NCI-H2081 treated with DMSO at 0.1 percent for 48 hours (cell line): ENCODE data around the gene TRIM13.
"Not testable (repeated sequence)": the region's sequence is repeated elsewhere in the genome, so short reads cannot be mapped to it uniquely, and the experiment has no call there.

Experiments used
- DNase-seq: peaks from one replicate; lab custom pipeline; 2025; lab: John Stamatoyannopoulos, UW

TRIM13 gene

DNA sequence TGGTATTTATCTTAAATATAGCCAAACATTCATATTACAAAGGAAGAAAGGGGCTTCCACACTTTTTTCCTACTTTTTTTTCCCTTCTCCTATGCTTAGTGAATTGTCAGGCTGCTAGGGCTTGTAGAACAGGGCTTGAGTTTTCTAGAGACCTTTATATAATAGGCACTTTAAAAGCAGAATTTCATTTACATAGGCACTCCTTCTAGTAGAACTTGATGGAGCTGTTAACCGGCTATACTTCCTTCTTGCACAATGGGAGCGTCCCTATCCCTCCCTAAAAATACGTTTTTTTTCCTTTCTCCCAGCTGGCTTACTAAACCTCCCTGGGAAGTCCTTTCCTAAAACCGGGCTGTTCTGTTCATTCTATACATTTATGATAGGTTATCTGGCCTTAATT is 1.1 kb downstream of the TRIM13 start:
- DNase-seq: no peak

DNA sequence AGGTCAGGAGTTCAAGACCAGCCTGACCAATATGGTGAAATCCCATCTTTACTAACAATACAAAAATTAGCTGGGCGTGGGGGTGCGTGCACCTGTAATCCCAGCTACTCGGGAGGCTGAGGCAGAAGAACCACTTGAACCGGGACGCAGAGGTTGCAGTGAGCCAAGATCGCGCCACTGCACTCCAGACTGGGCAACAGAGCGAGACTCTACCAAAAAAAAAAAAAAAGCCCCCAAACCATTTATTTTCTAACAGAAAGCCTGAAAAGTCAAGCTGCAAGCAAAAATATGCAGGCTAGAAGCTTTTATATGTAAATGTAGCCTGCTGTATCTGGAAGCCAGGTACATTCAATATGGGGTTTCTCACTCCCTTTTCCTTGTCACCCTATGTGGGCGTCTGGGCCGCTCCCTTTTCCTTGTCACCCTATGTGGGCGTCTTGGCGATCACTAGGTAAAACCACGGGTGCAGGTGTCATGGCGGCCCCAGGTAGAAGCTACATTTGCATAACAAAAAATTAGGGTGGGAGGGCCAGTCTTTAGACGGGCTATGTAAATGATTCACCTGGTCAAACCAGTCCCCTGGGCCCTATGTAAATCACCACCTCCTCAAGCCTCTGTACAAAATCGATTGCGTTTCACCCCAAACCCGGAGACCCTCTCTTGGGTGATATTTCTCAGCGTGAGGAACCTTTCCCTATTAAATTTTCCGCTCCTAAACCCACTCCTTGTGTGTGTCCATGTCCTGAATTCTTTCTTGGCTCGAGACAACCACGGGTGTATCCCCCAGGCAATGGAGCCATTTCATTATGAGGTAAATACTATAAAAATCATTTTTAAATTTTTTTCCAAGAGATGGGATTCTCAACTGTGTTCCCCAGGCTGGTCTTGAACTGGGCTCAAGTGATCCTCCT is 2.1 kb downstream of the TRIM13 start:
- DNase-seq: no peak

DNA sequence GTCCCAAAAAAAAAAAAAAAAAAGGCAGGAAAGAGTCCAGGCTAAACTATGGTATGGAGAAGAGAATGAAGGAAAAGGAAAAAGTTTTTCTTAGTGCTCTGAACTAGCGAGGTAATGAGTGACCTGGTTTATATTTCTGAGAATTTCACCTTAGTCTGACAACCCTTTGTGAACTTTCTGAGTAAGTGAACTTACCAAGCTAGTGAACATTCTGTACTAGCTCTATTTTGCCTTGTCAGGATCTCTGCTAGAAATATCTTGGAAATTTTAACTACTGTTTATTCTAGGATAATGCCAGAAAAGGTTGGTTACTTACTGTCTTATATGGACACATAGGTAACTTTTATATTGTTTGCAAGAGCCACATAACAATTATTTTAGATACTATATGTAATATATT is 4.4 kb downstream of the TRIM13 start:
- no peak for DNase-seq

DNA sequence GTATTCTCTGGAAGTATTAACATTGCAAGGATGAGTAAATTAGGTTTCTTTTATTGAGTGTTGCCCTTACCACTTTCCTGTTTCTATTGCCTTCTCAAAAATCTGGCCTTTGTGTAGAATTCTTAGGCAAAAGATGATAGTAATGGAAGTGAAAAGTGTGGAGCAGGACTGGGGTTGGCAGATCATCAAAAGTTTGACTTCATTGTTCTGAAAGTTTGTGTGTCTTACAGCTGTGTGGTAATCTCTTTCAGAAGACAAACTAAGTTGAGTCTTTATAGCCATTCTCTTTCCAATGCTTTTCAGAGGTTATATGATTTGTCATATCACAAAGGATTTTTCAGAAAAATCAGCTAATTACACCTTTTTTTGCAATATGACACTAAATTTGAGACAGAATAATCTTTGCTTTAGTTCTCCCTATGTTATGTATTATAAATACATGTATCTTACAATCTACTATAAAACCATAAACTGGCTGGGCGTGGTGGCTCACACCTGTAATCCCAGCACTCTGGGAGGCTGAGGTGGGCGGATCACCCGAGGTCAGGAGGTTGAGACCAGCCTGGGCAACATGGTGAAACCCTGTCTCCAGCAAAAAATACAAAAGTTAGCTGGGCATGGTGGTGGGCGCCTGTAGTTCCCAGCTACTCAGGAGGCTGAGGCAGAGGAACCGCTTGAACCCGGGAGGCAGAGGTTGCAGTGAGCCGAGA is 9.7 kb downstream of the TRIM13 start:
- no peak for DNase-seq

DNA sequence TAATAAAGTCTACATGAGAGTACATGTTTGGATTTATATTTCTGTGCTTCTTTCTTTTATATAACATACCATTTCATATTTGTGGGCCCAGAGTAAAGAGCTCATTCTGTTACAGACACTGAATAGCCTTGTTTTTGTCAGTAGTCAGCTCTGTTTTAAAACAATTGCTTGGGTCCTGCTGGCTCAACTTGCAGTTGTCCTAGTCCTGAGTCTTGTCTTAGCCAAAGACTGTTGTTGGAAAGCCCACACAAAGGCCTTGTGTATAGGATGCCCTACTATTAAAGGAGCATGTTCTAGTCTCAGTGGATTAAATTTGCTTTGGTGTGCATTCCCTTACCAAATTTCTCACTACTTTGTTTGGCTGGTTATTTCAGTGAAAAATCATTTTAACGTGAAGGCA is 14.6 kb downstream of the TRIM13 start:
- DNase-seq: no peak

DNA sequence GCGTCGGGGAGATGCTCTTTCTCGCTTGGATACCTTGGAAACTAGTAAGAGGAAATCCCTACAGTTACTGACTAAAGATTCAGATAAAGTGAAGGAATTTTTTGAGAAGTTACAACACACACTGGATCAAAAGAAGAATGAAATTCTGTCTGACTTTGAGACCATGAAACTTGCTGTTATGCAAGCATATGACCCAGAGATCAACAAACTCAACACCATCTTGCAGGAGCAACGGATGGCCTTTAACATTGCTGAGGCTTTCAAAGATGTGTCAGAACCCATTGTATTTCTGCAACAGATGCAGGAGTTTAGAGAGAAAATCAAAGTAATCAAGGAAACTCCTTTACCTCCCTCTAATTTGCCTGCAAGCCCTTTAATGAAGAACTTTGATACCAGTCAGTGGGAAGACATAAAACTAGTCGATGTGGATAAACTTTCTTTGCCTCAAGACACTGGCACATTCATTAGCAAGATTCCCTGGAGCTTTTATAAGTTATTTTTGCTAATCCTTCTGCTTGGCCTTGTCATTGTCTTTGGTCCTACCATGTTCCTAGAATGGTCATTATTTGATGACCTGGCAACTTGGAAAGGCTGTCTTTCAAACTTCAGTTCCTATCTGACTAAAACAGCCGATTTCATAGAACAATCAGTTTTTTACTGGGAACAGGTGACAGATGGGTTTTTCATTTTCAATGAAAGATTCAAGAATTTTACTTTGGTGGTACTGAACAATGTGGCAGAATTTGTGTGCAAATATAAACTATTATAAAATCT is 15.7 kb downstream of the TRIM13 start:
- DNase-seq: no peak

DNA sequence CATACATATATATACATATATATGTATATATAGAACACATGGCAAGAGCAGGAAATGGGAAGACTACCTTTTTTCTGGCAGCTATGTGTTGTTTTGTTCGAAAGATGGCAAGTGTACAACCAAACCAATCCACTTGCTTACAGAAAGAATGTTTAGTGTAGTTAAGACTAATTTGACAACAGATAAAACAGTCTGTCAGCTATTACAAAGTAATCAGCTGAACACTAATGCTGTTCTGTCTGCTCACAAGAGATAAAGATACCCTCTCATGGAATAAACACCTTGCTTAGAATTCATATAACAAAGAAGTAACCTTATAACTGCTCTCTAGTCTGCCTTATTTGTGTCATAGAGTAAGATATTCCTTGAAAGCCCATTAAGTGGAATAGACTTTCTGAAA is 17.5 kb downstream of the TRIM13 start:
- no peak for DNase-seq

DNA sequence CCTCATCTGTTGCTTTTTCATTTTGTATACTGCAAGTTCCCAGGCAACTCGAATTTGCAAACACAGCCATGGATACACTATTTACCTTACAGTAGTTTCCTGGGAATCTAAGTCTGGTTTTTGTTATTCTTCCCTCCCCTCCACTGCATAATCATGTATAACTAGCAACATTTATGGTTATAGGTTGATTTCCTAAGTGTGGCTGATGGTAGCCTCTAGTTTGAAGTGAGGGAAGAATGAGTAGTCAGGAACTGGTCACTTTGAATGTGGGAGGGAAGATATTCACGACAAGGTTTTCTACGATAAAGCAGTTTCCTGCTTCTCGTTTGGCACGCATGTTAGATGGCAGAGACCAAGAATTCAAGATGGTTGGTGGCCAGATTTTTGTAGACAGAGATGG is 18.4 kb downstream of the TRIM13 start, which contains the start of gene KCNRG:
Gene KCNRG (plus strand): TSS at position 187 of the 400 bp plus-strand sequence. CDS start 50 bp downstream, at position 237.
- DNase-seq: no peak

DNA sequence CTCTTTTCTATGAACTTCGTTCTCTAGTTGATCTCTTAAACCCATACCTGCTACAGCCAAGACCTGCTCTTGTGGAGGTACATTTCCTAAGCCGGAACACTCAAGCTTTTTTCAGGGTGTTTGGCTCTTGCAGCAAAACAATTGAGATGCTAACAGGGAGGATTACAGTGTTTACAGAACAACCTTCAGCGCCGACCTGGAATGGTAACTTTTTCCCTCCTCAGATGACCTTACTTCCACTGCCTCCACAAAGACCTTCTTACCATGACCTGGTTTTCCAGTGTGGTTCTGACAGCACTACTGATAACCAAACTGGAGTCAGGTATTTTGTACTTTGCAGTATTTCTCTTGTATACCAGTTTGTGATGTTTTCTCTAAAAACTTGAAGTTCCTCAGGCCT is 18.9 kb downstream of the TRIM13 start:
- no peak for DNase-seq

DNA sequence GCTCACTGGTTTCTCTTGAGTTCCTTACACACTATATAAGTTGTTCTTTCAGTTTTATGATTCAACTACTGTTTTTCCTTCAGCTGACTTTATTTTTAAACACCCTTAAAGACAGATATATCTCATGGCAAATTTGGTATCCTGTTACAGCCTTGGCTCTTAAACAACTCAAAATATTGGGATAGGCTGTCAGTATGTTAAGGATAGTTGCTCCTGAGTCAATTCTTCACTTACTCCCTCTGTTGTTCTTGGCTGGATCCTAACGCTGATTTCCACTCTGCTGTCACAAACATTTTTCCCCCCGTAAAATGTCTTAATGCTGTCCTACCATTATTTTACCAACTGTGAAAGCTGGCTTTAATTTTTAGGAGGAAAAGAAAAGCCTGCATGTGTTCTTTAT is 19.6 kb downstream of the TRIM13 start:
- DNase-seq: no peak

DNA sequence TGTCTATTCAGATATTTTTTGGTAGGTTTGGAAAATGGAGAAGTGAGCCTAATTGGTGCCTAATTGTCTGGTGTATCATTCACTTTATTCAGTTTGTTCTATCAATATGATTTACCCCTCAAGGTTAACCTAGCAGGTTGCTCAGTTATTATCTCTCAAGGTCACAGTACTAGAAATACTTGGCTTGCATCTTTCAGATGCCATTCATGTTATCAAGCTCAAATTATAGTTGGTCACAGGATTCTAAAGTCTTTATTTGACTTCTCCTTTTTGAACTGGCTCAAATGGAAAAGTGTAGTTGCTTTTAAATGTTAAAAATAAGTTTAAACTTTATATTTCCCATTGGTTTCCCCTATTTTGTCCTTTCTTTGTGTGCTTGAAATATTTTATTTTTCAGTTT is 21.0 kb downstream of the TRIM13 start:
- no peak for DNase-seq

DNA sequence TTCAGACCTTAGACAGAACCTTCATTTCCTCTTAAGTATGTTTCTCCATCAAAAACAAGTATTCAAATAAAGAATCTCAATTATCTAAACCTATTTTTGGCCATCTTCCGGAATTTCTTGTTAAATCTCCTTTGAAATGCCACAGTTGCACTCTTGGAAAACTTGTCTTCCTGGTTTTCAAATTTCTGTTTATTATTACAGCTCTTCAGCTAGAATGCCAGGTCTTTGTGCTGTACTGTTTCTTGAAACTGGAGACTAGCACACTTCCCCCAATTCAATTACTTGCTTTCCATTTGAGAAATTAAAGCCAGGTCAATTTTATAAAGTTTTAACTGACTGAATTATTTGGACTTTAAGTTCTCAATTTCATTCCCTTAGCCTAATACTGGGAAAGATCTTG is 28.6 kb downstream of the TRIM13 start:
- no peak for DNase-seq

DNA sequence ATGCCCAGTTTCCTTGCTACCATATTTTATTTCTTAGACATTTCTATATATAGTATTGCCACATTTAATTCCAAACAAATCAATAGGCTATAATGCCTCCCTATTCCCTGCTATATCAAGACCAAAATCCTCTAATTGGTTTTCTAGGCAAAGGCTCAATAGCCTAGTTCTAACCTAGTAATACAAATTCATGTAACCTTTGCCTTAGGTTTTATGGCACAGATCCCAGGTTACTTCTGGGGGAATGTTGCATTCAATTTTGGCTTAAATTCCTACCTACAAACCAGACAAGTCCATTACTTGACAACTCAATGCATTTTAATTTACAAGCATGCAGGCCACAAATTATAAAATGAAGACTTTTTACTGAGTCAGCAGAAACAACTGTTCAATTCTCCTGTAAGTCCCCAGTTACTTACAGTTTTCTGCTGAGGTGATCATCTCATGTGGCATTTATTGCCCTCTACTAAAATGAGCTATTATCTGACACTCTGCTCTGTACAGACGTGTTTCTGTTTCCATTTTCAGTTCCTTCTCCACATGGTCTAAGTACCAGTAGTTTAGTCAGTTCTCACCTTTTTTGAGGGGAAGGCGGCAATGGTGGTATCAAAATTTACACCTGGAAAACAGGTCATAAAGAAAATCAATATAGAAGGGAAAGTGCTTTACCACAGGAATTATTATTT is 30.1 kb downstream of the TRIM13 start:
- no peak for DNase-seq

DNA sequence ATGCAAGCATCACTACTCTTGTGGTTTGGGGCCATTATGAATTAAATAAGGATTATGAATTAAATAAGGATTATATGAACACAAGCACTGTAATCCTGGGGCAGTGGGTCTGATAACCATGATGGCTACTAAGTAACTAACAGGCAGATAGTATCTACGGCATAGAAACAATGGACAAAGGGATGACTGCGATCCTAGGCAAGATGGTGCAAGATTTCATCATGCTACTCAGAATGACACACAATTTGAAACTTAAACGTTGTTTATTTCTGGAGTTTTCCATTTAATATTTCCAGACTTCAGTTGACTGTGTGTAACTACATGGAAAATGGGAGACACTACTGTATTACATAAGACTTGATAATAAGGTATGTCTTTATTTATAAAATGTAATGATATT is 33.5 kb downstream of the TRIM13 start:
- no peak for DNase-seq

DNA sequence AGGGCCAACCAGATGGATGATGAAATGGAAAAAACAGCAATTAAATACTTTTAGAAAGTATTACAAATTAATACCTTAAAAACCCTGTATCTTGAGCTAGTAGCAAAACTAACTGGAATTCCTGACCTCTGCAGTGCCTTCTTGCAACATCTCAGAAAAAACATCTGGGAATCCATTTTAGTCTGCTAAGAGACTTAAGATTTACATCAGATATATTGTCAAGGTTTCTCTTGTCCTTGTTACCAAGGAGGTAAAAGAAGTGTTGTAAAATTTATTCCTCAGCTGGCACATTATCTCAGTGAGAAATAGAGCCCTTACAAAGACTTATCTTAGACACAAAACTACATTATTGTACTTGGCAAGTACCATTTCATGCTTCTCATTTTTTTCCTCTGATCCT is 36.9 kb downstream of the TRIM13 start:
- DNase-seq: no peak

DNA sequence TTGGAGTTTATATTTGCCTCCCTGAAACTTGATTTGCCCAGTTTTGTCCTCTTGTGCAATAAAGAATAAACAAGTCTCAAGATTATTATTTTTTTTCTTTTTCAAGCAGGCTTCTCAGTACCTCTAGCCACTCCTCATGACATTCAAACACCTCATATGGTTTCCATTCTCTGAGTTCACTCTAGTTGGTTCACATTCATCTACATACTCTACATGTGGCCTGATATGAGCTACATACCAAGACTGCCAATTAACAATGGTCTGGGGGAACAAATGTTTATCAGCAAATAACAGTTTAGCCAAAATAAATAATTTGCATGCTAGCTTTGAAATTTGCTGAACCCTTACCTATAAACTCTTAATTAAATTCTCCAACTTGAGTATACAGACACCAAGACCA is 40.9 kb downstream of the TRIM13 start:
- no peak for DNase-seq

DNA sequence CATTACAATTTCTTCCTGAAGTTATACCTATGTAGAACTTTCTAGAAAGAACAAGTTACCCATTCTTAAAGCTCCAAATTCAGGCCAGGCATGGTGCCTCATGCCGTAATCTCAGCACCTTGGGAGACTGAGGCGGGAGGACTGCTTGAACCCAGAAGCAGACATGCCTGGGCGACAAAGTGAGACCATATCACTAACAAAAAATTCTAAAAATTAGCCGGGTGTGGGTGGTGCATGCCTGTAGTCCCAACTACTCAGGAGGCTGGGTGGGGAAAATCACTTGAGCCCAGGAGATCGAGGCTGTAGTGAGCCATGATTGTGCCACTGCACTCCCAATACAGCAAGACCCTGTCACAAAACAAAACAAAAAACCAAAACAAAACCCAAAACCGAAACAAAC is 41.4 kb downstream of the TRIM13 start:
- DNase-seq: no peak

DNA sequence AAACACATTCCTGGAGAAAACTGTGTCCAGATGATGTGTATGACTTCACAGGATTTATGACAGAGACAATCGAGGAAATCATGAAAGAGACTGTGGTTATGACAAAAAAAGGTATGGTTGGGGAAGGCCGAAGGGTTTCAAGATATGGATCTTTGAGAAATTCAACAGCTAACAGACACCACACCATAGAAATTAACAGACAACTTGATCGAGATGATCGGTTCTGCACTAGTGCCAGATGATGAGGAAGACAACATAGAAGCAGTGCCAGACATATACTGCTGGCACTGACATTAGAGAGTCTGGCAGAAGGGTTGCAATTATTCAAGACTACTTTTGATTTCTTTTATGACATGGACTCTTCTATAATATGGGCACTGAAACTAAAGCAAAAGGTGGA is 55.6 kb downstream of the TRIM13 start:
- DNase-seq: no peak

DNA sequence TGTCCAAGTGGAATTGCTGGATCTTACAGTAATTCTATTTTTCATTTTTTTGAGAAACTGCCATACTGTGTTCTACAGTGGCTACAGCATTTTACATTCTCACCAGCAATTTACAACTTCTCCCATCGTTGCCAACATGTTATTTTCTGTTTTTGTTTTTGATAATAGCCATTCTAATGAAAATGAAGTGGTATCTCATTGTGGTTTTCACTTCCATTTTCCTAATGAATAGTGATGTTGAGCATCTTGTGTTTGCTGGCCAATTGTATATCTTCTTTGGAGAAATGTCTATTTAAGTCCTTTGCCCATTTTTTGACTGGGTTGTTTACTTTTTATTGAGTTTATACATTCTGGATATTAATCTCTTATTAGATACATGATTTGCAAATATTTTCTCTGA is 57.0 kb downstream of the TRIM13 start:
- no peak for DNase-seq

DNA sequence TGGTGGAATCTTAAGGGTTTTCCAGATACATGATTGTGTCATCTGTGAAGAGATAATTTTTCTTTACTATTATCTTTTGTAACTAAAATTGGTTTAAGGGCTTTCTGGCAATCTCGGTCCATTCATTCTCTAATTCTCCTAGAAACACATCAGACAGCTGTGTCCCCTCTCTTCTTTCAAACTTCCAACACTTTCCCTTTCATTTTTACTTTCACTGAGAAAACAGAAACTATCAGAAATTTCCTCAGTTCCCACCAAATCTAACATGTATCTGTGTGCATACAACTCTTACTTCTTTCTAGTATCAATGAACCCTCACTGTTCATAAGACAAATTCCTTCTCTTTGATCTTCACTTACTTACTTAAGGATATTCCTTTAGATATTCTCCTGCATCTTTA is 58.6 kb downstream of the TRIM13 start:
- DNase-seq: no peak

DNA sequence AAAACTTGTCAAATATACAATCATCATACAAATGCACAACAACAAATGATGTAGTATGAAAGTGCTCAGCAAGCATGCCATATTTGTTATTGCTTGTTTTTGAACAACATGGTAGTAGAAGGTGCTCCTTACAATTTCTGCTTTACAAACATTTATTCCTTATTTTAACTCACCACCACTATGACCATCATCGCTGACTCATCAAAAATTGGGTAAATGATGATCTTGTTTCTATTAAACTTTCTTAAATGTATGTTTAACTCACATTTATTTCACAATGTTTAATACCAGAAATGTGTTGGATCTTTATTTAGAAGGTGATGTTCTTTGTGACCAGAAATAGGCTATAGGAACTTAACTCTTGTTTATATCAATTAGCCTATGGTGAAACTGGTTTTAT is 63.9 kb downstream of the TRIM13 start:
- no peak for DNase-seq

DNA sequence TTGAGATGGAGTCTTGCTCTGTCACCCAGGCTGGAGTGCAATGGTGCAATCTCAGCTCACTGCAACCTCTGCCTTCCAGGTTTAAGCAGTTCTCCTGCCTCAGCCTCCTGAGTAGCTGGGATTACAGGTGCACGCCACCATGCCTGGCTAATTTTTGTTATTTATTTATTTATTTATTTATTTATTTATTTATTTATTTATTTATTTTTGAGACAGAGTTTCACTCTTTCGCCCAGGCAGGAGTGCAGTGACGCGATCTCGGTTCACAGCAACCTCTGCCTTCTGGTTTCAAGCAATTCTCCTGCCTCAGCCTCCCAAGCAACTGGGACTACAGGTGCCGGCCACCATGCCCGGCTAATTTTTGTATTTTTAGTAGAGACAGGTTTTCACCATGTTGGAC is 65.5 kb downstream of the TRIM13 start:
- DNase-seq: not testable (repeated sequence)
